GM23338 (cell line): ENCODE measurements around the gene NXF1. TPM values are rescaled to one million over a fixed set of nuclear protein-coding genes. Genes with fewer than 3 reads are reported as not detected.

Experiments
- ATAC-seq: fragments of 200-7000 bp; cut with Tn5 transposase; 3 replicates; pipeline ENCODE4 v1.9.1; 2020
- DNase-seq: peaks from one replicate; pipeline ENCODE4 v3.0.0-alpha.2; 2015; ENCODE audit warnings: low spot score
- H2AFZ ChIP-seq: fragments of 200-600 bp; sonication (generic); 2 replicates; pipeline ENCODE4 v1.8.0; 2016; ENCODE audit warnings: antibody characterized with exemption, mild to moderate bottlenecking, moderate library complexity
- H3F3A ChIP-seq: fragments of 200-600 bp; sonication (generic); replicated peaks from 2 replicates; pipeline ENCODE4 v1.8.0; 2017; ENCODE audit warnings: antibody characterized with exemption, mixed run types, low read depth
- H3K27ac ChIP-seq: fragments of 200-600 bp; sonication (generic); 2 replicates; pipeline ENCODE4 v1.6.1; 2016; ENCODE audit warnings: low read depth
- H3K27me3 ChIP-seq: fragments of 200-600 bp; sonication (generic); 2 replicates; pipeline ENCODE4 v1.8.0; 2016; ENCODE audit warnings: mild to moderate bottlenecking, mixed run types, moderate library complexity; ENCODE audit not compliant: insufficient read depth
- H3K36me3 ChIP-seq: fragments of 200-600 bp; sonication (generic); 2 replicates; pipeline ENCODE4 v1.8.0; 2016; ENCODE audit warnings: mild to moderate bottlenecking; ENCODE audit not compliant: insufficient read depth
- H3K4me1 ChIP-seq: fragments of 200-600 bp; sonication (generic); 2 replicates; pipeline ENCODE4 v1.8.0; 2016; ENCODE audit warnings: mild to moderate bottlenecking, moderate library complexity; ENCODE audit not compliant: insufficient read depth
- H3K4me2 ChIP-seq: fragments of 200-600 bp; sonication (generic); 2 replicates; pipeline ENCODE4 v1.7.1; 2017; ENCODE audit warnings: mixed run types
- H3K4me3 ChIP-seq: fragments of 200-600 bp; sonication (generic); 2 replicates; pipeline ENCODE4 v1.6.1; 2016; ENCODE audit warnings: mixed run types
- H3K79me2 ChIP-seq: fragments of 200-600 bp; sonication (generic); replicated peaks from 2 replicates; pipeline ENCODE4 v1.8.0; 2017; ENCODE audit warnings: mild to moderate bottlenecking; ENCODE audit not compliant: insufficient read depth
- H3K9me2 ChIP-seq: fragments of 200-600 bp; sonication (generic); 2 replicates; pipeline ENCODE4 v1.8.0; 2017; ENCODE audit not compliant: insufficient read depth
- H4K20me1 ChIP-seq: fragments of 200-600 bp; sonication (generic); replicated peaks from 2 replicates; pipeline ENCODE4 v1.8.0; 2017; ENCODE audit warnings: mild to moderate bottlenecking; ENCODE audit not compliant: insufficient read depth
- H3K27ac Mint-ChIP-seq: 2 replicates; pipeline ENCODE4 v1.8.0; 2020; ENCODE audit warnings: inconsistent platforms, mild to moderate bottlenecking, moderate library complexity, mixed read lengths
- H3K27me3 Mint-ChIP-seq: 3 replicates; pipeline ENCODE4 v1.8.0; 2022; ENCODE audit warnings: low read depth, mild to moderate bottlenecking, moderate library complexity, mixed read lengths, inconsistent platforms; ENCODE audit not compliant: insufficient read depth, poor library complexity
- H3K36me3 Mint-ChIP-seq: 3 replicates; pipeline ENCODE4 v1.8.0; 2021; ENCODE audit warnings: low read depth, mild to moderate bottlenecking, inconsistent platforms, moderate library complexity, mixed read lengths
- H3K4me1 Mint-ChIP-seq: 3 replicates; pipeline ENCODE4 v1.8.0; 2020; ENCODE audit warnings: mild to moderate bottlenecking, inconsistent platforms, mixed read lengths
- H3K4me3 Mint-ChIP-seq: 3 replicates; pipeline ENCODE4 v1.8.0; 2021; ENCODE audit warnings: moderate library complexity, mild to moderate bottlenecking, inconsistent platforms, mixed read lengths
- H3K9me3 Mint-ChIP-seq: 3 replicates; pipeline ENCODE4 v1.8.0; 2020; ENCODE audit warnings: moderate library complexity, mild to moderate bottlenecking, inconsistent platforms, mixed read lengths
- CREB1 ChIP-seq: fragments of 250-450 bp; sonication (Bioruptor Pico); IDR thresholded peaks from 2 replicates; pipeline ENCODE4 v1.5.0; 2020; ENCODE audit warnings: low read depth, mild to moderate bottlenecking, moderate library complexity
- ETS1 ChIP-seq: IDR thresholded peaks from 2 replicates; pipeline ENCODE4 v1.6.1; 2016; ENCODE audit warnings: antibody characterized with exemption
- EZH2 ChIP-seq: fragments of 200-600 bp; sonication (generic); IDR thresholded peaks from one replicate; pipeline ENCODE4 v1.8.0; 2017; ENCODE audit warnings: antibody characterized with exemption, mild to moderate bottlenecking, low read depth; ENCODE audit not compliant: unreplicated experiment
- EZH2phosphoT487 ChIP-seq: fragments of 200-600 bp; sonication (generic); IDR thresholded peaks from one replicate; pipeline ENCODE4 v1.8.1; 2018; ENCODE audit warnings: antibody characterized with exemption; ENCODE audit not compliant: unreplicated experiment
- JUNB ChIP-seq: IDR thresholded peaks from one replicate; pipeline ENCODE4 v1.6.1; 2016; ENCODE audit warnings: antibody characterized with exemption; ENCODE audit not compliant: unreplicated experiment
- NANOG ChIP-seq: IDR thresholded peaks from 2 replicates; pipeline ENCODE4 v1.6.1; 2016; ENCODE audit warnings: antibody characterized with exemption, borderline replicate concordance
- POLR2AphosphoS5 ChIP-seq: IDR thresholded peaks from 2 replicates; pipeline ENCODE4 v1.6.1; 2016; ENCODE audit warnings: antibody characterized with exemption, low read depth
- STAT1 ChIP-seq: IDR thresholded peaks from one replicate; pipeline ENCODE4 v1.6.1; 2016; ENCODE audit warnings: antibody characterized with exemption; ENCODE audit not compliant: unreplicated experiment
- ZNF331 ChIP-seq: fragments of 250-450 bp; sonication (Bioruptor Pico); IDR thresholded peaks from 2 replicates; pipeline ENCODE4 v1.5.0; 2020; ENCODE audit warnings: low read depth, mild to moderate bottlenecking, moderate library complexity
- ZNF462 ChIP-seq: fragments of 250-450 bp; sonication (Bioruptor Pico); IDR thresholded peaks from 2 replicates; pipeline ENCODE4 v1.5.0; 2020; ENCODE audit warnings: mild to moderate bottlenecking, moderate library complexity
- polyA plus RNA-seq: library from polyadenylated mRNA; unstranded; fragments of >200 nt; fragmentation: Nextera tagmentation; extraction: Ambion mirVana; gene quantifications from 2 replicates; pipeline ENCODE4 v1.2.1, GENCODE V29; 2016
- total RNA-seq: library from RNA; depleted of rRNA; stranded (reverse); fragments of >200 nt; shearing (Covaris generic); gene quantifications from 2 replicates; pipeline ENCODE4 v1.2.3, GENCODE V29; 2014
- TF ChIP-seq, protein P1 (sequence below): IDR thresholded peaks from one replicate; pipeline ENCODE4 v1.6.1; 2018; ENCODE audit warnings: antibody characterized with exemption; ENCODE audit not compliant: unreplicated experiment

Gene NXF1
- total and polyA plus RNA-seq, 2 experiments from 2014 or later, result 31.7 to 31.8 TPM

DNA sequence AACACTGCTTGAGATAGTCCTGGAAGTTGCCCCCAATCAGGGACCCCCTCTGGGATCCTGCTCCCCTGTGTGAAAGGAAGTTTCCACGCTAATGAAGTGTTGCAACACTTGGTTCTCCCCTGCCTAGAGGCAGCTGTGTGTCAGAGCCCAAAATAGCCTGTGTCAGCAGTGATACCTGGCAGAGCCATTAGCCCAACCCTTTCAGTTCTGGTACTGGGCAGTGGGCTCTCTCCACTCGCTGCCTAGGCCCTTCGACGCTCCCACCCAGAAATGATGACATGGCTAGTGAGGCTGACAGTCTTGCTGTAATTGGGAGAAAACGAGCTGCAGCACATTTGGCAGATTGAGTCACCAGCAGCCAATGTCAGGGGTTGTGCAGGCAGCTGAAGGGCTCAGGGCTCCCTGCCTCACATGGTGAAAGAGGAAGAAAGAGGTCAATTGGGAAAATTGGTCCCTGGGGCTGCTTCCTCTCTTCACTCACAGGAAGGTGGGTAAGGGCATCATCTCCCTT is 1.4 kb upstream of the NXF1 start (continued):
- no peak for TF ChIP-seq NANOG
- TF ChIP-seq CREB1 (CRISPR knock-in tag), result no peak
- no peak for TF ChIP-seq ZNF331
- TF ChIP-seq EZH2phosphoT487, result no peak
- TF ChIP-seq POLR2AphosphoS5, result no peak
- TF ChIP-seq EZH2, result no peak
- TF ChIP-seq ZNF462 (CRISPR knock-in tag), result no peak

GRCh38 chr11:62805961-62806441 is 761 bp upstream of the NXF1 start:
- peak overlapping the region; percentile 94 for H3K4me2 ChIP-seq
- H3F3A ChIP-seq, result peaks cover 12% of the 10 kb centered on the region
- Mint-ChIP-seq H3K27ac (peak overlapping the region; percentile 78), H3K9me3 (no peaks in the 10 kb centered on the region), H3K27me3 (peaks cover 5% of the 10 kb centered on the region), H3K4me3 (peak overlapping the region; percentile 97), H3K4me1 (peaks cover 18% of the 10 kb centered on the region), H3K36me3 (peaks cover 28% of the 10 kb centered on the region)
- peaks cover 14% of the 10 kb centered on the region; the same call in 1 of the 2 replicates for H3K4me1 ChIP-seq
- DNase-seq (peak; percentile 47), ATAC-seq (peak; percentile 10)
- H3K4me3 ChIP-seq, result peak overlapping the region; percentile 73
- H2AFZ ChIP-seq, result peak overlapping the region; percentile 98
- peaks cover 10% of the 10 kb centered on the region for H4K20me1 ChIP-seq
- H3K9me2 ChIP-seq, result no peaks in the 10 kb centered on the region
- no peaks in the 10 kb centered on the region for H3K27me3 ChIP-seq
- peaks cover 20% of the 10 kb centered on the region; the same call in 1 of the 2 replicates for H3K36me3 ChIP-seq
- H3K27ac ChIP-seq, result peak overlapping the region; percentile 92
- peaks cover 27% of the 10 kb centered on the region for H3K79me2 ChIP-seq
- no peak for TF ChIP-seq ETS1
- no peak for TF ChIP-seq STAT1
- no peak for TF ChIP-seq JUNB
- TF ChIP-seq POLR2AphosphoS5, result no peak
- TF ChIP-seq, protein P1, sequence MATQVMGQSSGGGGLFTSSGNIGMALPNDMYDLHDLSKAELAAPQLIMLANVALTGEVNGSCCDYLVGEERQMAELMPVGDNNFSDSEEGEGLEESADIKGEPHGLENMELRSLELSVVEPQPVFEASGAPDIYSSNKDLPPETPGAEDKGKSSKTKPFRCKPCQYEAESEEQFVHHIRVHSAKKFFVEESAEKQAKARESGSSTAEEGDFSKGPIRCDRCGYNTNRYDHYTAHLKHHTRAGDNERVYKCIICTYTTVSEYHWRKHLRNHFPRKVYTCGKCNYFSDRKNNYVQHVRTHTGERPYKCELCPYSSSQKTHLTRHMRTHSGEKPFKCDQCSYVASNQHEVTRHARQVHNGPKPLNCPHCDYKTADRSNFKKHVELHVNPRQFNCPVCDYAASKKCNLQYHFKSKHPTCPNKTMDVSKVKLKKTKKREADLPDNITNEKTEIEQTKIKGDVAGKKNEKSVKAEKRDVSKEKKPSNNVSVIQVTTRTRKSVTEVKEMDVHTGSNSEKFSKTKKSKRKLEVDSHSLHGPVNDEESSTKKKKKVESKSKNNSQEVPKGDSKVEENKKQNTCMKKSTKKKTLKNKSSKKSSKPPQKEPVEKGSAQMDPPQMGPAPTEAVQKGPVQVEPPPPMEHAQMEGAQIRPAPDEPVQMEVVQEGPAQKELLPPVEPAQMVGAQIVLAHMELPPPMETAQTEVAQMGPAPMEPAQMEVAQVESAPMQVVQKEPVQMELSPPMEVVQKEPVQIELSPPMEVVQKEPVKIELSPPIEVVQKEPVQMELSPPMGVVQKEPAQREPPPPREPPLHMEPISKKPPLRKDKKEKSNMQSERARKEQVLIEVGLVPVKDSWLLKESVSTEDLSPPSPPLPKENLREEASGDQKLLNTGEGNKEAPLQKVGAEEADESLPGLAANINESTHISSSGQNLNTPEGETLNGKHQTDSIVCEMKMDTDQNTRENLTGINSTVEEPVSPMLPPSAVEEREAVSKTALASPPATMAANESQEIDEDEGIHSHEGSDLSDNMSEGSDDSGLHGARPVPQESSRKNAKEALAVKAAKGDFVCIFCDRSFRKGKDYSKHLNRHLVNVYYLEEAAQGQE, result no peak
